HCT116 (cell line): ENCODE measurements around the gene GRK5.

ENCODE experiments used
- CTCF ChIP-seq, 3 experiments: fragments of 200-600 bp in 1 of 3; sonication (generic) in 1 of 3; IDR thresholded peaks in 2 of 3; conservative IDR thresholded peaks in 1 of 3; 2 replicates each; pipeline ENCODE4 v1.5.1; 2012 to 2017; ENCODE audit warnings: low read depth in 2 of 3, low read length in 2 of 3, antibody characterized with exemption in 1 of 3, borderline replicate concordance in 1 of 3, control low read depth in 1 of 3, mild to moderate bottlenecking in 1 of 3, mixed read lengths in 1 of 3, mixed run types in 1 of 3, moderate library complexity in 1 of 3; ENCODE audit not compliant: insufficient read depth in 1 of 3
- SRF ChIP-seq: IDR thresholded peaks from 2 replicates; pipeline ENCODE4 v1.6.1; 2012; ENCODE audit warnings: low read depth
- YY1 ChIP-seq: IDR thresholded peaks from 2 replicates; pipeline ENCODE4 v1.6.1; 2011; ENCODE audit warnings: low read length, low read depth, moderate library complexity, mild to moderate bottlenecking; ENCODE audit not compliant: insufficient replicate concordance; ENCODE audit errors: extremely low read depth

- TF ChIP-seq YY1 (no peak), CTCF (IDR thresholded peaks at IDR 0.05 in 2 of 3, conservative IDR thresholded peaks at IDR 0.05 in 1 of 3; ENCODE audit: borderline replicate concordance in 1 of 3, insufficient read depth in 1 of 3, low read depth in 2 of 3, low read length in 2 of 3) (no peak), SRF (no peak)
Measured at GRCh38 chr10:119462773-119463172, 255.4 kb downstream of the GRK5 start.
